H1 (cell line): ENCODE results near the gene SLC38A10. TPM values are rescaled to one million over a fixed set of nuclear protein-coding genes. Genes with fewer than 3 reads are reported as not detected.

Experiments
- BACH1 ChIP-seq: IDR thresholded peaks from 2 replicates; pipeline ENCODE4 v1.6.1; 2012; ENCODE audit warnings: low read length, improper control_type of control experiment
- CBX5 ChIP-seq: fragments of 300-800, 300-1000 bp; sonication (generic); IDR thresholded peaks from 2 replicates; pipeline ENCODE4 v1.7.1; 2016; ENCODE audit warnings: antibody characterized with exemption, low read length, low read depth
- CBX8 ChIP-seq: fragments of 300-800, 300-1000 bp; sonication (generic); IDR thresholded peaks from 2 replicates; pipeline ENCODE4 v1.7.1; 2016; ENCODE audit warnings: low read depth, low read length, borderline replicate concordance
- HDAC2 ChIP-seq, 2 experiments: fragments of 300-600 bp in 1 of 2; sonication (generic) in 1 of 2; IDR thresholded peaks; 2 replicates each; pipeline ENCODE4 v1.6.1; 2011 to 2012; ENCODE audit warnings: low read depth in 2 of 2, low read length in 2 of 2, mild to moderate bottlenecking in 2 of 2, moderate library complexity in 2 of 2, borderline replicate concordance in 1 of 2, inconsistent platforms in 1 of 2
- RNF2 ChIP-seq: fragments of 200-900, 300-1000 bp; sonication (generic); IDR thresholded peaks from 2 replicates; pipeline ENCODE4 v1.7.1; 2016; ENCODE audit warnings: borderline replicate concordance, low read depth, mild to moderate bottlenecking, antibody characterized with exemption, low read length; ENCODE audit not compliant: poor library complexity, severe bottlenecking; ENCODE audit errors: missing control alignments
- SIN3A ChIP-seq, 2 experiments: IDR thresholded peaks in 1 of 2; conservative IDR thresholded peaks in 1 of 2; 2 replicates each; pipeline ENCODE4 v1.6.1; 2011 to 2012; ENCODE audit warnings: low read length in 2 of 2, improper control_type of control experiment in 1 of 2, low read depth in 1 of 2, mild to moderate bottlenecking in 1 of 2
- SRF ChIP-seq: IDR thresholded peaks from 2 replicates; pipeline ENCODE4 v1.6.1; 2011; ENCODE audit warnings: mild to moderate bottlenecking, low read depth, low read length, moderate library complexity
- TCF12 ChIP-seq: IDR thresholded peaks from 2 replicates; pipeline ENCODE4 v1.6.1; 2011; ENCODE audit warnings: low read depth, mild to moderate bottlenecking, low read length
- polyA plus RNA-seq, 7 experiments: library from polyadenylated mRNA; depleted of rRNA in 3 of 7; stranded (reverse) in 5 of 7; unstranded in 2 of 7; fragments of >200 nt in 5 of 7; fragments of 200-250 nt in 2 of 7; gene quantifications; 1 replicate in 5 of 7; 2 replicates in 1 of 7; 4 replicates in 1 of 7; pipeline versions ENCODE4 v1.2.1 to v1.2.3, GENCODE V29; 2011 to 2013; ENCODE audit warnings: missing spikeins in 2 of 7, mixed read lengths in 2 of 7
- total RNA-seq: library from RNA; stranded (reverse); fragmentation: NEBNext Ultra II Directional; extraction: Animal tissue kit (Norgen Biotek cat#: 25700); gene quantifications from 2 replicates; pipeline ENCODE4 v1.2.1, GENCODE V29; 2021

The SLC38A10 gene
- total and polyA plus RNA-seq, 2 of the 8 experiments (the other 6 are each of a cell fraction or from before 2014, with no cell fraction given) = 26.4 to 41.0 TPM

DNA sequence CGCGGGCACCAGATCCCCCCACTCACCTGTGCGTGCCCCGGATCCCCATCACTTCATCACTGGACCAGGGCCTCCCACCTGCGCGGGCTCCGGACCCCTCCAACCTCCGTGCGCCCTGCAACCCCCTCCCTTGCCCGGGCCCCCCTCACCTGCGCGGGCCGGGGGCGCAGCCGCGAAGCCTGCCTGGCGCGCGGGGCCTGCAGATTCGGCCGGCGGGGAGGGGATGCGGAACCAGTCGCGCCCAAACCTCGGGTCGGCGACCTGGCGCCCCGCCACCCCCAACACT lies 72.5 kb downstream of the SLC38A10 start (continued):
- TF ChIP-seq SRF = no peak
- no peak for TF ChIP-seq HDAC2 (IDR thresholded peaks at IDR 0.05; ENCODE audit: borderline replicate concordance in 1 of 2, low read depth in 2 of 2, low read length in 2 of 2)
- TF ChIP-seq RNF2 = no peak
- no peak for TF ChIP-seq TCF12
- TF ChIP-seq BACH1 = no peak
- 0 out of 4 replicates have a peak, but pooled peaks of 1 of the 2 experiments have one; percentile 22 for TF ChIP-seq SIN3A (conservative IDR thresholded peaks at IDR 0.05 in 1 of 2, IDR thresholded peaks at IDR 0.05 in 1 of 2; ENCODE audit: low read depth in 1 of 2, low read length in 2 of 2)
- no peak for TF ChIP-seq CBX8
- no peak for TF ChIP-seq CBX5
- TF ChIP-seq, all 59 proteins: peak for 3
